Measurements from ENCODE around the gene PPP1R37.

DNA sequence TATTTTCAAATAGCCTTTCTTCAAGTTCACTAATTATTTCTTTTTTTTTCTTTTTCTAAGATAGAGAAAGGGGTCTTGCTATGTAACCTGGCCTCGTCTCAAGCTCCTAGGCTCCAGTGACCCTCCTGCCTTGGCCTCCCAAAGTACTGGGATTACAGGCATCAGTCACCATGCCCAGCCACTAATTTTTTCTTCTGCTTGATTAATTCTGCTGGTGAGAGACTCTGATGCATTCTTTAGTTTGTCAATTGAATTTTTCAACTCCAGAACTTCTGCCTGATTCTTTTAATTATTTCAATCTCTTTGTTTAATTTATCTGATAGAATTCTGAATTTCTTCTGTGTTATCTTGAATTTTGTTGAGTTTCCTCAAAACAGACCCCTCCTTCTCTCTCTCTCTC, 97.0 kb downstream of the PPP1R37 start:
- TF ChIP-seq POLR2A (IDR thresholded peaks at IDR 0.05), result no peak
- TF ChIP-seq, protein P1, sequence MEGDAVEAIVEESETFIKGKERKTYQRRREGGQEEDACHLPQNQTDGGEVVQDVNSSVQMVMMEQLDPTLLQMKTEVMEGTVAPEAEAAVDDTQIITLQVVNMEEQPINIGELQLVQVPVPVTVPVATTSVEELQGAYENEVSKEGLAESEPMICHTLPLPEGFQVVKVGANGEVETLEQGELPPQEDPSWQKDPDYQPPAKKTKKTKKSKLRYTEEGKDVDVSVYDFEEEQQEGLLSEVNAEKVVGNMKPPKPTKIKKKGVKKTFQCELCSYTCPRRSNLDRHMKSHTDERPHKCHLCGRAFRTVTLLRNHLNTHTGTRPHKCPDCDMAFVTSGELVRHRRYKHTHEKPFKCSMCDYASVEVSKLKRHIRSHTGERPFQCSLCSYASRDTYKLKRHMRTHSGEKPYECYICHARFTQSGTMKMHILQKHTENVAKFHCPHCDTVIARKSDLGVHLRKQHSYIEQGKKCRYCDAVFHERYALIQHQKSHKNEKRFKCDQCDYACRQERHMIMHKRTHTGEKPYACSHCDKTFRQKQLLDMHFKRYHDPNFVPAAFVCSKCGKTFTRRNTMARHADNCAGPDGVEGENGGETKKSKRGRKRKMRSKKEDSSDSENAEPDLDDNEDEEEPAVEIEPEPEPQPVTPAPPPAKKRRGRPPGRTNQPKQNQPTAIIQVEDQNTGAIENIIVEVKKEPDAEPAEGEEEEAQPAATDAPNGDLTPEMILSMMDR (IDR thresholded peaks at IDR 0.05), result no peak

Measured in thyroid gland (tissue), 4 donors.